A549 (cell line): ENCODE measurements around the gene NFKBIE.

Source experiments
- FOSL2 ChIP-seq, 2 experiments: fragments of 450-650 bp in 1 of 2; fragments of >200 bp in 1 of 2; sonication (Bioruptor Twin) in 1 of 2; formaldehyde crosslinking; IDR thresholded peaks; 2 replicates each; pipeline versions ENCODE4 v1.5.0 to v1.6.1; 2016 to 2020; ENCODE audit warnings: mild to moderate bottlenecking in 1 of 2, moderate library complexity in 1 of 2
- POLR2A ChIP-seq: IDR thresholded peaks from 2 replicates; pipeline ENCODE4 v1.6.1; 2012; ENCODE audit warnings: mild to moderate bottlenecking, low read length
- TF ChIP-seq, protein P1 (sequence below): fragments of >200 bp; sonication (Bioruptor Twin); formaldehyde crosslinking; IDR thresholded peaks from 3 replicates; pipeline ENCODE4 v1.5.1; 2016

DNA sequence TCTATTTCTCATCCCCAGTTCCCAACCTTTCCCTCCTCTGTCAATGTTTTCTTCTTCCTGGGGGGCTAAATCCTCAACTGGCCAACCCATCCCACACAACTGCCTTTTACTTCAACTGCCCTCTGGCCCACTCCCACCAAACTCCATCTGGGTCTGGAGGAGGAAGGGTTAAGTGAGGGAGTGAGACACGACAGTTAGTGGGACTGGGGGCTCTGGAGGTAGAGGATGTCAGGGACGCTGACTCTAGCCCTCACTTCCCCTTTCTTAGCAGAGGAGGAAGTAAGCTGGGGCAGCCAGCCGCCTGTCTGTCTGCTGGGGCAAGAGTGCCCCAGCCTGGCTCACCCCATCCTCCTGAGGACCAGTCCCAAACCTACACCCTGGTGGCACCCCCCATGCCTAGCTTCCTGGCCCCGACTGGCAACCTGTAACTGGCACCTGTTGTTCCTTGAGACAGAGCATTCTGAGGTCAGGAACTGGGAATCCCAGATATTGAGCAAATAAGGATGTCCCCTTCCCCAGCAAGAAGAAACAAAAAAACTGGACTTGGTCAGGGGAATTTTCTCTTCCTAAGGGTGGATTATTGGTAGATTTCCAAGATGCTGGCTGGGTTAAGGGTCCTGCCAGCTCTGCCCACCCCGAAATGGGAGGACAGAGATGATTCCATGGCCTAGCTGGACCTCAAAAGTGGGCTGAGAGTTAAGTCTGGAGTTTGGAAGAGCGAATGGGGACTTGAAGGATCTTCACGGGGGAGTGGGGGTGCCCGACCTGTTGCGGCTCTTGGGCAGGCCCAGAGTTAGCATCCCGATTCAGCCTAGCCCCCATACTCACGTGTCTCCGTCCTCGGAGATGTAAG is 971 bp downstream of the NFKBIE start:
- TF ChIP-seq, protein P1, sequence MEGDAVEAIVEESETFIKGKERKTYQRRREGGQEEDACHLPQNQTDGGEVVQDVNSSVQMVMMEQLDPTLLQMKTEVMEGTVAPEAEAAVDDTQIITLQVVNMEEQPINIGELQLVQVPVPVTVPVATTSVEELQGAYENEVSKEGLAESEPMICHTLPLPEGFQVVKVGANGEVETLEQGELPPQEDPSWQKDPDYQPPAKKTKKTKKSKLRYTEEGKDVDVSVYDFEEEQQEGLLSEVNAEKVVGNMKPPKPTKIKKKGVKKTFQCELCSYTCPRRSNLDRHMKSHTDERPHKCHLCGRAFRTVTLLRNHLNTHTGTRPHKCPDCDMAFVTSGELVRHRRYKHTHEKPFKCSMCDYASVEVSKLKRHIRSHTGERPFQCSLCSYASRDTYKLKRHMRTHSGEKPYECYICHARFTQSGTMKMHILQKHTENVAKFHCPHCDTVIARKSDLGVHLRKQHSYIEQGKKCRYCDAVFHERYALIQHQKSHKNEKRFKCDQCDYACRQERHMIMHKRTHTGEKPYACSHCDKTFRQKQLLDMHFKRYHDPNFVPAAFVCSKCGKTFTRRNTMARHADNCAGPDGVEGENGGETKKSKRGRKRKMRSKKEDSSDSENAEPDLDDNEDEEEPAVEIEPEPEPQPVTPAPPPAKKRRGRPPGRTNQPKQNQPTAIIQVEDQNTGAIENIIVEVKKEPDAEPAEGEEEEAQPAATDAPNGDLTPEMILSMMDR = no peak
- TF ChIP-seq POLR2A = no peak
- TF ChIP-seq FOSL2 (IDR thresholded peaks at IDR 0.05) = no peak
- no peak for TF ChIP-seq FOSL2 (CRISPR knock-in tag; IDR thresholded peaks at IDR 0.05)
